DND-41 (cell line): ENCODE results near the gene PLSCR1.

Source experiments
- ATAC-seq: fragments of 200-7000 bp; cut with Tn5 transposase; 3 replicates; pipeline ENCODE4 v1.9.1; 2021; ENCODE audit warnings: low read depth; ENCODE audit not compliant: insufficient read depth
- DNase-seq: peaks from one replicate; pipeline ENCODE4 v3.0.0-alpha.2; 2020
- H2AFZ ChIP-seq: 2 replicates; pipeline ENCODE4 v1.6.0; 2012; ENCODE audit warnings: low read depth, low read length
- H3K27ac ChIP-seq: 2 replicates; pipeline ENCODE4 v1.5.1; 2012; ENCODE audit warnings: low read length, inconsistent platforms
- H3K27me3 ChIP-seq: fragments of 200-600 bp; sonication (generic); 2 replicates; pipeline ENCODE4 v1.6.0; 2012; ENCODE audit warnings: low read length, mild to moderate bottlenecking, inconsistent platforms; ENCODE audit not compliant: insufficient read depth, poor library complexity
- H3K36me3 ChIP-seq: 2 replicates; pipeline ENCODE4 v1.5.1; 2012; ENCODE audit warnings: low read length, inconsistent platforms; ENCODE audit not compliant: insufficient read depth
- H3K4me1 ChIP-seq: 2 replicates; pipeline ENCODE4 v1.5.1; 2012; ENCODE audit warnings: mild to moderate bottlenecking, low read length; ENCODE audit not compliant: insufficient read depth
- H3K4me2 ChIP-seq: 2 replicates; pipeline ENCODE4 v1.6.0; 2012; ENCODE audit warnings: mild to moderate bottlenecking, moderate library complexity, low read length, inconsistent platforms; ENCODE audit not compliant: insufficient read depth
- H3K4me3 ChIP-seq, 2 experiments: fragments of 200-600 bp in 1 of 2; shearing (Covaris generic) in 1 of 2; 2 replicates each; pipeline ENCODE4 v1.5.1; 2012 to 2016; ENCODE audit warnings: inconsistent platforms in 2 of 2, low read length in 2 of 2, mild to moderate bottlenecking in 2 of 2, low read depth in 1 of 2, moderate library complexity in 1 of 2
- H3K79me2 ChIP-seq: 2 replicates; pipeline ENCODE4 v1.6.0; 2012; ENCODE audit warnings: low read length, inconsistent platforms; ENCODE audit not compliant: insufficient read depth
- H3K9ac ChIP-seq: 2 replicates; pipeline ENCODE4 v1.6.0; 2012; ENCODE audit warnings: low read depth, mild to moderate bottlenecking, inconsistent platforms, low read length, moderate library complexity
- H3K9me3 ChIP-seq: 2 replicates; pipeline ENCODE4 v1.5.1; 2012; ENCODE audit warnings: low read length, moderate library complexity, mild to moderate bottlenecking, inconsistent platforms; ENCODE audit not compliant: insufficient read depth, severe bottlenecking
- H4K20me1 ChIP-seq: 2 replicates; pipeline ENCODE4 v1.6.0; 2012; ENCODE audit warnings: low read length; ENCODE audit not compliant: insufficient read depth
- CTCF ChIP-seq: IDR thresholded peaks from 2 replicates; pipeline ENCODE4 v1.5.1; 2012; ENCODE audit warnings: borderline replicate concordance, low read length, moderate library complexity, mild to moderate bottlenecking; ENCODE audit not compliant: poor library complexity, severe bottlenecking; ENCODE audit errors: extremely low read depth
- EZH2 ChIP-seq: IDR thresholded peaks from 3 replicates; pipeline ENCODE4 v1.6.1; 2012; ENCODE audit warnings: borderline replicate concordance, low read depth, mild to moderate bottlenecking, moderate library complexity, low read length, inconsistent platforms; ENCODE audit not compliant: severe bottlenecking

Gene PLSCR1

GRCh38 chr3:146468671-146469149 is 75.7 kb downstream of the PLSCR1 start:
- Histone ChIP-seq H3K9ac (no peak overlapping the region), H3K36me3 (no peaks in the 10 kb centered on the region), H3K27ac (no peak overlapping the region), H3K79me2 (no peaks in the 10 kb centered on the region), H3K4me3 (no peak overlapping the region), H3K4me2 (no peak overlapping the region), H2AFZ (no peak overlapping the region), H3K4me1 (no peaks in the 10 kb centered on the region), H3K27me3 (no peaks in the 10 kb centered on the region), H4K20me1 (no peaks in the 10 kb centered on the region), H3K9me3 (no peaks in the 10 kb centered on the region)
- DNase-seq = no peak
- no peak for ATAC-seq
- no peak for TF ChIP-seq CTCF
- no peak for TF ChIP-seq EZH2

GRCh38 chr3:146468234-146468633 is 76.2 kb downstream of the PLSCR1 start:
- Histone ChIP-seq H3K27me3 (no peaks in the 10 kb centered on the region), H3K4me3 (no peak overlapping the region), H3K36me3 (no peaks in the 10 kb centered on the region), H3K79me2 (no peaks in the 10 kb centered on the region), H4K20me1 (no peaks in the 10 kb centered on the region), H3K4me2 (no peak overlapping the region), H3K9ac (no peak overlapping the region), H2AFZ (no peak overlapping the region), H3K4me1 (no peaks in the 10 kb centered on the region), H3K27ac (no peak overlapping the region), H3K9me3 (no peaks in the 10 kb centered on the region)
- TF ChIP-seq CTCF (no peak), EZH2 (no peak)
- ATAC-seq (no peak), DNase-seq (no peak)

- Histone ChIP-seq H3K27ac (no peak overlapping the region), H3K4me1 (no peaks in the 10 kb centered on the region), H3K79me2 (no peaks in the 10 kb centered on the region), H3K27me3 (no peaks in the 10 kb centered on the region), H3K4me3 (no peak overlapping the region), H2AFZ (no peak overlapping the region), H3K9me3 (no peaks in the 10 kb centered on the region), H3K4me2 (no peak overlapping the region), H3K9ac (no peak overlapping the region), H4K20me1 (no peaks in the 10 kb centered on the region), H3K36me3 (no peaks in the 10 kb centered on the region)
- DNase-seq (no peak), ATAC-seq (no peak)
- TF ChIP-seq EZH2 (no peak), CTCF (no peak)
Measured at GRCh38 chr3:146466604-146467003, 77.8 kb downstream of the PLSCR1 start.
